DOHH2 (cell line): ENCODE data around the gene PDE4B.

Source experiments
- EZH2phosphoT487 ChIP-seq: fragments of 200-600 bp; sonication (generic); IDR thresholded peaks from 2 replicates; pipeline ENCODE4 v1.6.1; 2017; ENCODE audit warnings: borderline replicate concordance, mild to moderate bottlenecking, antibody characterized with exemption, low read length, moderate library complexity, mixed read lengths
- TF ChIP-seq, protein P1 (sequence below): fragments of 200-600 bp; sonication (generic); IDR thresholded peaks from one replicate; pipeline ENCODE4 v1.5.1; 2014; ENCODE audit warnings: antibody characterized with exemption, mild to moderate bottlenecking, low read depth, low read length; ENCODE audit not compliant: poor library complexity, severe bottlenecking

DNA sequence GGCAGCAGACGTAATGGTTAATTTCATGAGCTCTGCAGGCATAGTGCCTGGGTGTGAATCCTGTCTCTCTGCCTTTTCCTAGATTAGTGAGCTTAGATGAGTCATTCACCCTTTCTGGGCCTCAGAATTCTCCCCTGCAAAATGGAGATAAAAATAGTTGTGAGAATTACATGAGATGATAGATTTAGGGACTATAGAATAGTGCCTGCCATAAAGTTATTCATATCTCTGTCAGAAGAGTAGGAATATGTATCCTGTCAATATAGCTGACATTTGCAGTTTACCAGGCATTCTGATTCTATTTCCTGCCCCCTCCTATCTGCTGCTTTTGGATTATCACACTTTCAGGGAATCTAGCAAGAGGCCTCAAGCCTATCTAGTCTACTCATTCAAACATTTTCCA lies 112.0 kb downstream of the PDE4B start:
- TF ChIP-seq, protein P1, sequence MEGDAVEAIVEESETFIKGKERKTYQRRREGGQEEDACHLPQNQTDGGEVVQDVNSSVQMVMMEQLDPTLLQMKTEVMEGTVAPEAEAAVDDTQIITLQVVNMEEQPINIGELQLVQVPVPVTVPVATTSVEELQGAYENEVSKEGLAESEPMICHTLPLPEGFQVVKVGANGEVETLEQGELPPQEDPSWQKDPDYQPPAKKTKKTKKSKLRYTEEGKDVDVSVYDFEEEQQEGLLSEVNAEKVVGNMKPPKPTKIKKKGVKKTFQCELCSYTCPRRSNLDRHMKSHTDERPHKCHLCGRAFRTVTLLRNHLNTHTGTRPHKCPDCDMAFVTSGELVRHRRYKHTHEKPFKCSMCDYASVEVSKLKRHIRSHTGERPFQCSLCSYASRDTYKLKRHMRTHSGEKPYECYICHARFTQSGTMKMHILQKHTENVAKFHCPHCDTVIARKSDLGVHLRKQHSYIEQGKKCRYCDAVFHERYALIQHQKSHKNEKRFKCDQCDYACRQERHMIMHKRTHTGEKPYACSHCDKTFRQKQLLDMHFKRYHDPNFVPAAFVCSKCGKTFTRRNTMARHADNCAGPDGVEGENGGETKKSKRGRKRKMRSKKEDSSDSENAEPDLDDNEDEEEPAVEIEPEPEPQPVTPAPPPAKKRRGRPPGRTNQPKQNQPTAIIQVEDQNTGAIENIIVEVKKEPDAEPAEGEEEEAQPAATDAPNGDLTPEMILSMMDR: no peak
- no peak for TF ChIP-seq EZH2phosphoT487
